DMS114 treated with DMSO at 0.1 percent for 48 hours (cell line): ENCODE data around the gene RTL1.
A peak's percentile ranks its signal among the peaks of the same experiment; 100 is the strongest.

ENCODE experiments used
- DNase-seq: peaks from one replicate; lab custom pipeline; 2025; ENCODE audit not compliant: unreplicated experiment; lab: John Stamatoyannopoulos, UW

Gene RTL1

DNA sequence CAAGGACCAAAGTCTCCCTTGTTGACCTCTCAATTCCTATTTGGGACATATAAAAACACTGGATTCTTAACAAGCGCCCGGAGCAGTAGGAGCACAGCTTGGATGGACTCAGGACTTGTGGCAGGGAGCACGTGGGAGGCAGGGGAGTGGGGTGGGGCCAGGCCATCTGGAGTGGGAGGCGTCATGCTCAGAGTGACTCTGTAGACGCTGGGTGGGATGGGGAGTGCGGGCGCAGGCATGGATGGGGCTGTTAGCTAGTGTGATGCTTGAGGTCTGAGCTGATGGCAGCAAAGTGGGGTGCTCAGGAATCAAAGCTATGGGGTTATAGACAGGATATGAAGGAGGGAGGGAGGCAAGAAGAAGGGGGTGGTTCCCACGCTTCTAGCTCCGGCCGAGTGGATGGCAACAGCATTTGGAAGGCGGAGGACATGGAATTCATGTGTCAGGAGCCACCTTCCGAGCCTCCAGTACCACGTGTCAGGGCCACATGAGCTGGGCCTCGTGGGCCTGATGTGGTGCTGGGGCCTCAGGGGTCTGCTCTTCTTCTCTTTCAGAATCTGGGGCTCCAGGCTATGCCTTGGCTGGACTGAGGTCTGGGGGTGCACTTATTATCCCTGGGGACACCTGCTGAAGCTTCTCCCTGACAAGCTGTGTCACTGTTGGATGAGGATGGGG is 51.4 kb downstream of the RTL1 start:
- DNase-seq = no peak

DNA sequence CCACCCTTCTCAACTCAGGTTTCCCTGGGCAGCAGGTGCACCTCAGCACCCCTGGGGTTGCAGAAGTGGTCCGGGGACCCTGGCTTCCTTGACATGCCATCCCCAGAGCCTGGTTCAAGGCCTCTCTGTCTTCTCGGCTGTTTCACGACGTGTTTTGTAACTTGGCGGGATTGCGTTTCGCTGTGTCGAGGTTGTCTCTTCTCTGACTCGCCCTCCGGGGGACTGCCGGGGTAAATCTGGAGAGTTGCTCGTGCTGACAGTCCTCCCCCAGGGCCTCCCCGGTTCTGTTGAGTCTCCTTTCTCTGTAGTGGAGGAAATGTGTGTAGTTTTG is 52.0 kb downstream of the RTL1 start:
- no peak for DNase-seq

DNA sequence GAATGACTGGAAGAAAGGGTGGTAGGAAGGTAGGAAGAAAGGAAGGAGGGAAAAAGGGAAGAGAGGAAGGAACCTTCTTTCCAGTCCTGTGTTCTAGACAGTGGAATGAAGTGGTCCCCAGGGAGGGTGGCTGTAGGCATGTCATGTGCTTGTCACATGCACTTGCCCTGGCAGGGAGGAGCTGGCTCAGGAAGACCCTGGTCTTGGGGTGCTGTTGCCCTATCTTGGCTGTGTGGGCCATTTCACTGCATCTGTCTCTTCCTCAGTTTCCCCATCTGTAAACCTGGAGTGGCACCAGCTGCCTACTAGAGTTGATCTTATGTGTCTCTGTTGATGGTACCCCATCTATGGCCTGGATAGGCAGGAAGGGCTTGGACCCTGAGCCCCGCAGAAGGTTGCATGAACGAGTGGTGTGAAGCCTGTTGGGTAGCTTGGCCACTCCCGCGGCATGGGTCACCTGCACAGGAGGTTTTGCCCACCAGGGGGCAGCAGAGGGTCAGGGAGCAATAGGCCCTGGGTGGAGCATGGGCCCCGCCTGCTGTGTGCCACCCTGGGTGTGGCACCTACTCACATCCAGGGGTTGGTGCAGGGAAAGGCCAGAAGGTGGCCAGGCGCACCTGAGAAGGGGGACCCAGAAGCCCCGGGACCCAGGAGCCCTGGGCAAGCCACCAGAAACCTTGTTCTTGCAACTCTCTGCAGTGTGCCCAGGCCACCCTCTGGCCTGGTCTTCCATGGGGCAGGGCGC is 52.5 kb downstream of the RTL1 start:
- peak; percentile 2 for DNase-seq

DNA sequence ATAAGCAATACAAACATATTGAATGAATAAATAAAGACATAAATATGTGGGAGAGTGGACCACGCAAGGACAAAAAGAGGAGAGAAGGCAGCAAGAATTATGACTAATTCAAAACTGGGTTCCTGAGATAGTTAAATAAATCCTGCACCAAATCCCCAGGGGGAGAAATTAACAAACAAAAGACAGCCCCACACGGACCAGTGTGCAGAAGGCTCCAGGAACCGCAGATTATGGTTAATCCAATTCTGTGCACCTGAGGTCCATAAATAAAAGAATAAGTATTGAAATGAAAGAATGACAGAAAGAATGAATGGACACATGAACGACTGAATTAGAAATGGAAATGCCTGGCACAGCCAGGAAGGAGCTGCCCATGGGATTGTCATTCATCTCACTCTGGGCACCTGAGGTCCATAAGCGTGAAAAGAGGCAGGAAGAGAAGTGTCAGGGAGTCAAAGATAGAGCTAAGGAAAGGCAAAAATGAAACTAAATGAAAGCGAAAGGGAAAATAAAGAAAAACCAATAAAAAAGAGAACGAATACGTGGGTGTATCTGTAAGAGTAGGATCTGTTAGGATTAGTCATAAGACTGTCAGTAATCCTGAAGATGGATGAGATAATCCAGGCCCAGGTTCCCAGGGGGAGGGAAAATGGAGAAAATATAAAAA is 54.3 kb downstream of the RTL1 start:
- no peak for DNase-seq

DNA sequence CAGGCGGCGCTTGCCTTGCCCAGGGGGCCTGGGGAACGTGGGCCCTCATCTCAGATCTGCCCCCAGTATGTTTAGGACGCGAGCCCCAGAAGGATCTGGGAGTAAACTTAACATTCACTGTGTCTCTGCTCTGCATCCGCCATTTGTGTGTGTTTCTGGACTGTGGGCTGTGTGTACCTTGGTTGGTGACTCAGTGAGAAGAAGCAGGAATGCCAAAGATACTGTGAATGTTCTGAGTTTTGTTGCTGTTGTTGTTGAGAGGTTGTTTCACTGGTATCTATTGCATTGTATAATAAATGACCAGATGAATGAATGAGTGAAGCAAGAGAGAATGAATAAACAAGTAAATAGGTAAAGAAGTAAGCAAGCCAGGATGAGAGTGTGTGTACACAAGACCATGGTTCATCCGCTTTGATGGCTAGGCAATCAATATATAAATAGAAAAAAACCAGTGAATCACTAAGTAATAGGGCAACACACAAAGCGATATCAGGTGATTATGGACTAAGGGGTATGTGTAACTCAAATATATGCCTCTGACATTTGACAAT is 57.1 kb downstream of the RTL1 start:
- DNase-seq = no peak

DNA sequence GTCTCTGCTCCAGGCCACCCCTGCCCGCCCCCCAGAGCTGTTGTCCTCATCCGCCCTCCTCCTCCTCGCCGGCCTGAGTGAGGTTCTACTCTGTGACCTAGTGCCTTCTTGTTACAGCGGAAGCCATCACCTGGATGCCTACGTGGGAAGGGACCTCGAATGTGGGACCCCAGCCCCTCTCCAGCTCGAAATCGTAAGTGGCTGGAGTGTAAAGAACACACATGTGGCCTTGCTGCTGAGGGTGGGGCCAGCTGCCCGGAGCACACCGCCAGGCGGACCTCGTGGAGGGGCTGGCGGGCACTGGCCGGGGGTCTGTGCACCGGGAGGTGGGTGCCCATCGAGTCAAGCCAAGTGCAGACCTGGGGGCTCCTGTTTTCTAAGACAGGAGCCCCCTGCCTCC is 58.2 kb downstream of the RTL1 start:
- DNase-seq = no peak

DNA sequence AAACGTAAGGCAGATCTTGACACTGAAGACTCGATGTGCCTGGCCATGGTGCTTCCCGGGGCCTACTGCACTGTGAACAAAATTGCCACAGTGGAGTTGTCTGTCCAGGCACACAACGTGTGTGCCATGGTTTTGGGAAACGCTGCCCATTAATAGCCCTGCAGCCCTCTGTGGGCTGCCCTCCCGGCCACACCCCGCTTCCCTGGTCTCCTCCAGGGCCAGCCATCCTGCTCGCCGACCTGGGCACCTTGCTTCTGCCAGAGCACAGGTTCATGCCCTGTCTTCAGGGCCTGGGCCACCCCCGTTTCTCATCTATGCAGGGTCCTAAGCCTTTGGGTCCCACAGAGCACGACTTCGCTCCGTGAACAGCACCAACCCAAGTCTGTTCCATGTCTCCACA is 58.7 kb downstream of the RTL1 start:
- no peak for DNase-seq

DNA sequence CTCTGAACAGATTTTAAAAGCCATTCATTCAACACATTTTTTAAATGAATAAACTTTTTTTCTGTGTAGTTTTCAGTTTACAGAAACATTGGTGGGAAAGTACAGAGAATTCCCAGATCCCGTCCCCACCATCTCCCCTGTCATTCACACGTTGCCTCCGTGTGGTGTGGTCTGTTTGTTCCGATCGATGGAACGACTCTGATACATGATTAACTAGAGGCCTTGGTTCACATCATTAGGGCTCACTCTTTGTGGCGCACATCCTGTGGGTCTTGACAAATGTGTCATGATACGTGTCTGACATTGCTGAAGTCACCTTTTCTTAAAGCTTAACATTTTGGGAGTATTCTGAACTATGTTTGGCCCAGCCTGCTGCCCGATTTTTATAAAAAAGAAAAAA is 59.1 kb downstream of the RTL1 start:
- no peak for DNase-seq

DNA sequence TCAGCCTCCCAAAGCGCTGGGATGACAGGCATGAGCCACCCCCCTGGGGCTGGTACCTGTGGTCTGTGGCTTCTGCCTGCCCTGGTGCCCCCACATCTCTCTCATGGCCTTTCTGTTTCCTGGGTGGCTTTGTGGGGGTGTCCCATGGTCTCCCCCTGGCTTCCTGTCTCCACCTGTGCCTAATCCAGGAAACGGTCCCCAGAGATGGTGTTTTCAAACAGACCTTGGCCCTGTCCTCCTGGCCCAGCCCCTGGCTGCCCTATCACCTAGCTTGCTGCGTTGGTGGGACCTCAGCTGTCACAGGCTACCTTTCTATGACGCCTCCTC is 59.5 kb downstream of the RTL1 start:
- no peak for DNase-seq

DNA sequence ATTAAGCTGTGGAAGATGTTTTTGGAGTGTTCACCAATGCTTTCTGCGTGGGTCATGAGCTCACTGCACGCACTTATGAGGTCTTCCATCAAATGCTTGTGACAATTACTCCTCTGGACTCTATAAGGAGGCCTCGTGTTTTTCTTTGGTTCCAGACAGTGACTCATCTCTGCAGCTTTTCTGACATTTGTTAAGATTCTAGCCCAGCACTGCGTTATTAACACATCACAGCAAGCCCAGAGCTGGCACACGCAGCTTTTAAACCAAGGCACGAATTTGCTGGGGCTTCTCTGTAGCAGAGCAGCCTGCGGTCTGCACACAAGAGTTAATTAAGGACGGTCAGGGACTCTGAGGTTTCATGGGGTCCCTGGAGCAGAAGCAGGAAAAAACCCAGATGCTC is 60.7 kb downstream of the RTL1 start:
- DNase-seq = no peak

DNA sequence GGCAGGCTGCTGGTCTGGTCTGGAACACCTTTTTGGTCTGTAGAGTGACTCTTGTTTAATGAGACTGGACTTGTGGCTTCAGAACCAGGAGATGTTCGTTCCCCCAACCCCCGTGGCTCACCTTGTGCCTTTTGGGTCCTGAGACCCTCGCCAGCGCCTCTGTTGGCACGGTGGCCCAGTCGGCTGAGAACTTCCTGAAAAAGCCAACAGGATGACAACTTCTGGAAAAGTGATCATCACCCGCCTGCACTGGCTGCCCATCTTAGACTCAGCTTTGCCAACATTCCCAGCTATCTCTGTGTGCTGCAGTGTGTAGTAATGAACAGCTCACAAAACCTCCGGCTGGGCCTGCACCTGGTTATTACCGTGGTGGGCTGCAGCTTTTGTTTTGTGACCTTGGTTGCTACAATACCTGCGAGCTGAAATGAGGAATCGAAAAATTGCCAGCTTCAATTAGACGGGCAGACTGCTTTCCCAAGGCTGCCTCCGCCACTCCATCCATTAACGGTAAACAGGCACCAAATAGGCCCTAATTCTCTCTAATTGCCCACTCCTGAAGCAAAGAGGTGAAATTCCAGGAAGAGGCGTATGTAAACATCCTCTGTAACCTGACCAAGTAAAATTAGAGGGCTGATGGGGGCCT is 61.6 kb downstream of the RTL1 start:
- DNase-seq = no peak

DNA sequence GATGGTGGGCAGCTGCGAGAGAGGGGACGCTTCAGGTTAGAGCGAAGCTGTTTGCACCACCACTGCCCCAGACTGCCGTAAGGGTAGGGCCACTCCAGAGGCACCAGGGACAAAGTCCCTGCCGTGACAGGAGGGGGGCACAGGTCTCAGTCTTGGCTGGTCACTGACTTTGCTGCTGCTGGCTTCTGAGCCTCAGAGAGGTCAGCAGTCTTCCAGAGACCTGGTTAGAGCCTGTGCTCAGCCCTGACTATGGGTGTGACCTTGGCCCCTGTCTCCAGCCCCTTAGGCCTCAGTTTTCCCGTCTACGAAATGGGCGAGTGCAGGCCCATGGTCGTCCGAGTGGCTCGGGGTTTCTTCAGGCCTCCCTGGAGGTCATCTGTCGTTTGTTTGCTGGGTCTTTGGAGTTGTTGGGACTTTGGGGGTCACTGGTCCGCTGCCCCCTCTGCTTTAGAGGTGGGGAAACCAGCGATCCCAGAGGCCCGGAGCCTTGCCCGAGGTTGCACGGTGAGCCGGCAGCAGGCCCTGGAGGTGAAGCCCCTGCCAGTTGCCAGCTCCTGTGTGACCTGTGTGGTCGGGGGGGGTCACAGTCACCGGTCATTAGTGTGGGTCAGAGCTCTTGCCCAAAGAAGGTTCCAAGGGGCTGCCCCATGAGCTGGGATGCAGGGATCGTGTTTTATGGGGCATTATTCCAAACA is 62.3 kb downstream of the RTL1 start:
- no peak for DNase-seq

DNA sequence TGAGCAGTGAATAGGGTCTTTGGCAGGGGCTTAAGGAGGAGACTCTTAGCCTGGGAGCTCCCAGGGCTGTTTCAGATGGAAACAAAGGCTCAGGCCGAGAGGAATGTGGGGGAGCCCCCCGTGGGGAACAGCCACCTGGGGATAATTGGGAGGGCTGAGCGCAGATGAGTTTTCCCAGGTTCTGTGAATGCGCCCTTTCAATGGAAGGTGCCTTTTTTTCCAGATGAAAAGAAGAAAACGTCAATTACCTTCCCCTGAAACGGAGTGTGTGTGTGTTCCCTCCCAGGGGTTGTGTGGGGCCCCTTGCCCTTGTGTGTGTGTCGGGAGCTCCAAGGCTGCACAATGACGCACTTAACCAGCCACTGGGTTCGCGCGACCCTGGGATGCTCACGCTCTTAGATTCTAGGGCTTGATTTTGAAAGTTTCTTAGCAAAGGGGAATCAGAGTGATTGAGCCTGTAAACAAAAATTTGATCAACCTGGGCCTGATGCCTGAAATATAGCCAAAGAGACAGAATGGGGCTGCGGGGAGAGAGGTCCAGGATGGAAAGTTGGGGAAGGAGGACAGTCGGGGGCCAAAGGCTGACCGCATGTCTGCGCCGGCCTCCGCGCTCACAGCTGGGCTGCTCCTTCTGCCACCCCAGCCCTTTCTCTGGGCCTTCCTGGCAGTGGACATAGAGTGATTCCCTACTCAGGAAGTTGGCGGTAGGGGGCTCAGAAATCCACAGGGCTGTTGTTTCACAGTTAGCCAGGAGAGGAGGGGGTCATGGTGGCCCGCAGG is 63.0 kb downstream of the RTL1 start:
- DNase-seq = no peak

DNA sequence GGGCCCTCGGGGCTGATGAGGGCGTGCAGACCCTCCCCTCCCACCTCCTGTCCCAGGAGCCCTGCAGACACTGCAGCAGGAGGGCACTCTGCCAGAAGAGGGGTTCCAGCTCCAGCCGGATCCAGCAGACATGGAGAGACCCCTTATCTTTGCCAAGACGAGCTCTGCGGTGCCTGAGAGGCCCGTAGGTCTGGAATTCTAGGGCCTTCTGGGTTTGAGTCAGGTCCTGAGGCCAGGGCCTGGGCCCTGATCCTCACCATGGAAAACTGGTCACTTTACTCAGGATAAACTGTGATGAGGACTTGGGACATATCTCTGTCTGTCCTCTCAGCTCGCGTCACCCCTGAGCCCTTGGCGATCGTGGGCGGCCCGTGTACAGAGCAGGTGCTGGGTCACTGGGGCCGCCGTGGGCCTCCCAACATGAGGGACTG is 63.8 kb downstream of the RTL1 start:
- no peak for DNase-seq

DNA sequence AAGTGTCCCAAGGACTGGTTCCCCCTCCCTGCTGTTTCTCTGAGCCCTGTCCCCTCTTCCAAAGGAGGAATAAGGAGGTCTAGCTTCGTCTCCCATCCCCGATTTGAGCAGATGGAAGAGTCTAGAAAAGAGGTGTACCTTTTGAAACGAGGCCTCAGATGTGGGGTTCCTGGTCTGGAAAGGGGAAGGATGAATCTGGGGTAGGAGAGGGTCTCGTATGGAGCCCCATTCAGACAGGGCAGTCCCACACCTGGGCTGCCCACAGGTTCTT is 64.3 kb downstream of the RTL1 start:
- no peak for DNase-seq

DNA sequence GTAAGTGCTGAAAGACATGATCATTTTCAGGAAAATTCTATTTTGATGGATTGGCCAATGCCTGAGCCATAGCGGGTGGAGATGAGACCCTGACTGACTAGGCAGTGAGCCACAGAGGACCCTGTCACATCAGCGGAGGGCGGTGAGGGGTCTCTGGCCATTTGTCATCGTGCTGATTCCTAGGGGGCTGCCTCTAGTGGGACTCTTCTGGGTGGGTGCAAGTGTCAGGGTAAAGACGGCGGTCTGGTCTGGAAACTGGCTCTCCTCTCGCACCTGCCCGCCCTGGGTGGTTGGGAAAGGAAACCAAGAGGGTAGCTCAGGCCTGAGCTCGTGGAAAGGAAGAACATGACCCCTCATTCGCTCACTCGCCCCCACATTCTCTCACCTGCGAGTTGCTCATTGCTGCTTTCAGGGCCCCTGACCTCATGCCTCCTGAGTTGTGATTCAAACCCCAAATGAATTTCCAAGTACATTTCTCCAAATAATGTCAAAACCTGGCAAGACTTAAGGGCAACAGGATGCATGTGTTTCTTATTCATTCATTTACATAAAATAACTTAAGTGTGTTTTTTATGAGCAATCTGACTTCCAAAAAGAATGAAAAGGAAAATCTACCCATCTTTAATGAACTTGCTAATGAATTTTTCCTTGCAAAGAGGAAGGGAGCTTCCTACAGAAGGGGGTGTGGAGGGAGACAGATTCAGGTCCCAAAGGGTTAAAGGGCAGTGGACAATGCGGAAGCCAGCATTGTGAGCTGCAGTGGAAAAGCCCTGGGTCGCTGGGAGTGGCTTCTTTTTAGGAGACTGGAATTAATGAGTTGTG is 64.8 kb downstream of the RTL1 start:
- no peak for DNase-seq

DNA sequence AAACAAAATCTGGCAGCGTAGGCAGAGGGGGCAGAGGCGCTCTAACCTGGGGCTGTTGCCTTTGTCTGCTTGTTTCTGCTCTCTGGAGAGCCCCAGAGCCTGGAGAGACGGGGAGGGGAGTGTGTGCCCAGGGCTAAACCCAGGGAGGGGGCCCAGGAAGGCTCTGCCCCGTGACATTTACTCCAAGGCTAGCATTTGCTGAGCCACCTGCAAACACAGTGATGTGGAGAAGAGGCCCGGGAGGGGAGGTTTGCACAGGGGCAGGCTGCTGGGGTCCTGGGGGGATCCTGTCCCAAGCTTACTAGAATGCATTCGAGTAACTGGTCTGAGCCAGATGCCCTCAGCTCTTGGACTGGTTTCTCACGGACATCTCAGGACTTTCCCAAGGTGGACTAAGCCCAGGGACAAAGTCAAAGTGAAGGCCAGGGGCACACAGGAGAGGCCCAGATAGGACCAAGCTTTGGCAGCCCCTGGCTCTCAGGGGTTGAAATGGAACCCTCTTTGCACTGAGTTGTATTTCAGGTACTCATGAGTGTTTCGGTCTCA is 65.6 kb downstream of the RTL1 start:
- no peak for DNase-seq

DNA sequence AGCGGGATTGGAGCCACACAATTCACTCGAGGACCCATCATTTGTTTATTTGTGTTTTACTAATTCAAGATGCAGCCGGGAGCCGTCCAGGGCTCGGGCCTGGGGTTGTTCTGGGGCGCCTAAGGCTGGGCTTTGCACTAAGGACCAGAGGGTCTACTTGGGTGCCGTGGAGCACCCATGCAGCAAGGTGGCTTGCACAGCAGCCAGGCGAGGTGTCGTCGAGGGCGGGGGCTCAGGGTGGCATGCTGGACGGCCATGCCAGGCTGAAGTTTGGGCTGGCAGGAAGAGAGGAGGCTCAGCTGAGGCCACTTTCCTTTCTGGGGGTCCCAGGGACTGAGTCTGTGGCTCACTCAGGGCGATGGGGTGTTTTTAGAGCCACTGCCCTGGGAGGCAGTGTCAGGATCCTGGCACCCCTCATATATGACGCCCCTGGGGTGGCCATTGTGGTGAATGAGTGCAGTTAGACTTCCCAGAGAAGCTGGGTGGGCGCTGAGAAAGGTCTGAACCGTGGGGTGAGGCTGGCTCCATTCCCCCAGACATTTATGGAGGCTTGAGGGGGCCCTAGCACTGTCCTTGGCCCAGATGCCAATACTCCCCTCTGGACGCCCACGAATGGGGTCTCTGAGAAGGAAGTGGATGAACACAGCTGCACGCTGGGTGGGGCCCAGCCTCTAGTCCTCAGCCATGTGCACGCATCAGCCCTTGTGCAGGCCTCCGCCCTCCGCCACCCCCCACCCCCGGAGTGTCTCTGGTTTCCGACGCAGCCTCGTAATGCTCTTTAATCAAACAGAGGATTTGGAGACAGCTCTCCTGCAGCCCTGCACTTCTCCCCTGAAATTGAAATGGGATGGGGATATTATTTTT is 66.3 kb downstream of the RTL1 start:
- DNase-seq = no peak
